Subcutaneous abdominal adipose tissue (tissue), 5 donors: Measurements from ENCODE around the gene BMP15.

Experiments
- H3K27ac ChIP-seq: one replicate; pipeline ENCODE4 v1.7.0; 2013; ENCODE audit warnings: low read depth, mild to moderate bottlenecking, inconsistent platforms, low read length, moderate library complexity
- H3K27me3 ChIP-seq, 5 donors: one replicate each; pipeline ENCODE4 v1.7.0; 2013; ENCODE audit warnings: low read length in 5 of 5, inconsistent platforms in 1 of 5; ENCODE audit not compliant: control insufficient read depth in 5 of 5, insufficient read depth in 4 of 5
- H3K36me3 ChIP-seq, 5 donors: one replicate each; pipeline ENCODE4 v1.7.0; 2013; ENCODE audit warnings: low read length in 5 of 5; ENCODE audit not compliant: control insufficient read depth in 5 of 5, insufficient read depth in 5 of 5
- H3K4me1 ChIP-seq, 5 donors: one replicate each; pipeline ENCODE4 v1.7.0; 2013; ENCODE audit warnings: low read length in 5 of 5, mild to moderate bottlenecking in 3 of 5, moderate library complexity in 1 of 5; ENCODE audit not compliant: control insufficient read depth in 5 of 5, insufficient read depth in 5 of 5
- H3K4me3 ChIP-seq, 5 donors: one replicate each; pipeline ENCODE4 v1.7.0; 2013; ENCODE audit warnings: low read length in 5 of 5, low read depth in 1 of 5
- H3K9ac ChIP-seq, 5 donors: one replicate each; pipeline ENCODE4 v1.7.0; 2013; ENCODE audit warnings: low read length in 5 of 5, mild to moderate bottlenecking in 4 of 5, moderate library complexity in 3 of 5
- H3K9me3 ChIP-seq, 5 donors: one replicate each; pipeline ENCODE4 v1.7.0; 2013; ENCODE audit warnings: low read length in 5 of 5; ENCODE audit not compliant: control insufficient read depth in 5 of 5
- donor health status: healthy.
- donor health status: healthy.
- donor health status: healthy.
- donor health status: healthy.
- donor health status: healthy.

BMP15 gene

DNA sequence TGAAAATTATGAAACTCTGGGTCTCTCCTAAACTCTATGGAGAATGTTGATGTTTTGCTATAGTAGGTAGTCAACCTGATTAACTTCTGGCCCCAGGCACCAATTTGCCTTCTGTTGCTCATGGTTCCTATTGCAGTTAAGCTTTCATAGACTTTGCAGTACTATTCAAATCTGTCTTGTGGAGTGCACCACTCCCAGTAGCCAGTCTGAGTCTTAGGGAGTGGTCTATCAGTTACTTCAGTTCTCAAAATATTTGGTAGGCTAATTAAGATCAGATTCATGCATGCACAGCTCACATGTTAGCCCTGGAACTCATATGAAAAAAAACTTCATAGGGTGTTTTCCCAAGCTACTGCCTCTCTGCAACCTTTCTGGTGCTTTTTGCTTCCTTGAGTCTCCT is 53.3 kb downstream of the BMP15 start:
- no peak overlapping the region for H3K9ac ChIP-seq
- H3K9me3 ChIP-seq, result no peaks in the 10 kb centered on the region
- H3K4me3 ChIP-seq, result no peak overlapping the region
- H3K27ac ChIP-seq, result no peak overlapping the region
- no peaks in the 10 kb centered on the region for H3K36me3 ChIP-seq
- peaks cover 0 to 3% (median 2%) of the 10 kb centered on the region in 5 donors for H3K27me3 ChIP-seq
- no peaks in the 10 kb centered on the region for H3K4me1 ChIP-seq
